Neural cell (in vitro differentiated cells): Measurements from ENCODE around the gene HS3ST2. TPM values are rescaled to one million over a fixed set of nuclear protein-coding genes. Genes with fewer than 3 reads are reported as not detected.

Experiments
- H2AFZ ChIP-seq: fragments of 200-600, 300-800 bp; sonication (generic), shearing (Covaris generic); 2 replicates; pipeline ENCODE4 v1.6.0; 2014; ENCODE audit warnings: low read depth, mild to moderate bottlenecking, antibody characterized with exemption, low read length, moderate library complexity
- H3F3A ChIP-seq: fragments of 200-600 bp; shearing (Covaris generic); 2 replicates; pipeline ENCODE4 v1.6.1; 2016; ENCODE audit warnings: mild to moderate bottlenecking, moderate library complexity, mixed read lengths, antibody characterized with exemption, low read length; ENCODE audit not compliant: insufficient read depth, poor library complexity, severe bottlenecking
- H3K27ac ChIP-seq: fragments of 200-600, 300-800 bp; sonication (generic), shearing (Covaris generic); 2 replicates; pipeline ENCODE4 v1.5.1; 2014; ENCODE audit warnings: mild to moderate bottlenecking, low read length, moderate library complexity
- H3K27me3 ChIP-seq: fragments of 300-800, 200-600 bp; sonication (generic), shearing (Covaris generic); 2 replicates; pipeline ENCODE4 v1.6.0; 2014; ENCODE audit warnings: mild to moderate bottlenecking, low read depth, low read length, moderate library complexity; ENCODE audit not compliant: insufficient read depth
- H3K36me3 ChIP-seq: fragments of 300-800, 200-600 bp; sonication (generic), shearing (Covaris generic); 2 replicates; pipeline ENCODE4 v1.5.1; 2014; ENCODE audit warnings: mild to moderate bottlenecking, antibody characterized with exemption, low read length, moderate library complexity; ENCODE audit not compliant: insufficient read depth
- H3K4me2 ChIP-seq: fragments of 300-800, 200-600 bp; sonication (generic), shearing (Covaris generic); 2 replicates; pipeline ENCODE4 v1.6.0; 2014; ENCODE audit warnings: mild to moderate bottlenecking, low read length
- H3K4me3 ChIP-seq: fragments of 300-800, 200-600 bp; sonication (generic), shearing (Covaris generic); 2 replicates; pipeline ENCODE4 v1.5.1; 2014; ENCODE audit warnings: mild to moderate bottlenecking, low read length, moderate library complexity
- H3K79me2 ChIP-seq: fragments of 200-600 bp; shearing (Covaris generic); replicated peaks from 2 replicates; pipeline ENCODE4 v1.6.0; 2014; ENCODE audit warnings: mild to moderate bottlenecking, low read length, moderate library complexity; ENCODE audit not compliant: insufficient read depth
- H3K9ac ChIP-seq: fragments of 300-800, 200-600 bp; sonication (generic), shearing (Covaris generic); 2 replicates; pipeline ENCODE4 v1.6.1; 2016; ENCODE audit warnings: mild to moderate bottlenecking, low read length, mixed read lengths
- H3K9me2 ChIP-seq: fragments of 200-600 bp; shearing (Covaris generic); 2 replicates; pipeline ENCODE4 v1.6.1; 2016; ENCODE audit warnings: mild to moderate bottlenecking, low read length, mixed read lengths; ENCODE audit not compliant: insufficient read depth
- H3K9me3 ChIP-seq: fragments of 200-600, 300-800 bp; sonication (generic), shearing (Covaris generic); 2 replicates; pipeline ENCODE4 v1.6.1; 2016; ENCODE audit warnings: mild to moderate bottlenecking, mixed run types, low read length, moderate library complexity, mixed read lengths
- H4K20me1 ChIP-seq: fragments of 200-600 bp; shearing (Covaris generic); 2 replicates; pipeline ENCODE4 v1.6.1; 2016; ENCODE audit warnings: mild to moderate bottlenecking, mixed run types; ENCODE audit not compliant: insufficient read depth
- CTCF ChIP-seq: fragments of 450-650 bp; IDR thresholded peaks from 2 replicates; pipeline ENCODE4 v1.5.1; 2014; ENCODE audit warnings: antibody characterized with exemption, mild to moderate bottlenecking, moderate library complexity; ENCODE audit not compliant: poor library complexity, severe bottlenecking
- EP300 ChIP-seq: fragments of 450-650 bp; conservative IDR thresholded peaks from 2 replicates; pipeline ENCODE4 v1.6.1; 2014; ENCODE audit warnings: antibody characterized with exemption, mild to moderate bottlenecking, moderate library complexity; ENCODE audit not compliant: poor library complexity, severe bottlenecking
- EZH2 ChIP-seq: fragments of 200-600, 300-800 bp; shearing (Covaris generic), sonication (generic); IDR thresholded peaks from 2 replicates; pipeline ENCODE4 v1.6.1; 2014; ENCODE audit warnings: antibody characterized with exemption, low read length, borderline replicate concordance, mild to moderate bottlenecking; ENCODE audit not compliant: insufficient read depth, poor library complexity, severe bottlenecking
- MXI1 ChIP-seq: fragments of 450-650 bp; conservative IDR thresholded peaks from 2 replicates; pipeline ENCODE4 v1.6.1; 2014; ENCODE audit warnings: antibody characterized with exemption, mild to moderate bottlenecking; ENCODE audit not compliant: poor library complexity, severe bottlenecking
- POLR2AphosphoS5 ChIP-seq: IDR thresholded peaks from 2 replicates; pipeline ENCODE4 v1.6.1; 2012
- RAD21 ChIP-seq: fragments of 450-650 bp; conservative IDR thresholded peaks from 2 replicates; pipeline ENCODE4 v1.6.1; 2014; ENCODE audit warnings: antibody characterized with exemption, mild to moderate bottlenecking, moderate library complexity
- REST ChIP-seq: IDR thresholded peaks from 2 replicates; pipeline ENCODE4 v1.6.1; 2012; ENCODE audit warnings: borderline replicate concordance
- SMC3 ChIP-seq: fragments of 450-650 bp; conservative IDR thresholded peaks from 2 replicates; pipeline ENCODE4 v1.6.1; 2014; ENCODE audit warnings: antibody characterized with exemption, mild to moderate bottlenecking, moderate library complexity; ENCODE audit not compliant: poor library complexity
- TAF1 ChIP-seq: IDR thresholded peaks from 2 replicates; pipeline ENCODE4 v1.6.1; 2012; ENCODE audit warnings: low read depth
- polyA plus RNA-seq: library from polyadenylated mRNA; depleted of rRNA; stranded (reverse); fragments of >200 nt; gene quantifications from 2 replicates; pipeline ENCODE4 v1.2.3, GENCODE V29; 2014

The HS3ST2 gene
- polyA plus RNA-seq, 1 donor from 2014 or later, result 3.0 TPM

GRCh38 chr16:22886927-22887326 is 73.0 kb downstream of the HS3ST2 start:
- Histone ChIP-seq H3K9me2 (no peaks in the 10 kb centered on the region), H3K4me2 (no peak overlapping the region), H3K4me3 (no peak overlapping the region), H2AFZ (no peak overlapping the region), H3K27ac (no peak overlapping the region), H3K27me3 (no peaks in the 10 kb centered on the region), H4K20me1 (no peaks in the 10 kb centered on the region), H3K79me2 (no peaks in the 10 kb centered on the region), H3K9me3 (no peaks in the 10 kb centered on the region), H3K9ac (no peak overlapping the region), H3F3A (no peaks in the 10 kb centered on the region), H3K36me3 (no peaks in the 10 kb centered on the region)
- TF ChIP-seq SMC3 (no peak), MXI1 (no peak), POLR2AphosphoS5 (no peak), CTCF (no peak), EZH2 (no peak), EP300 (no peak), TAF1 (no peak), RAD21 (no peak), REST (no peak)

DNA sequence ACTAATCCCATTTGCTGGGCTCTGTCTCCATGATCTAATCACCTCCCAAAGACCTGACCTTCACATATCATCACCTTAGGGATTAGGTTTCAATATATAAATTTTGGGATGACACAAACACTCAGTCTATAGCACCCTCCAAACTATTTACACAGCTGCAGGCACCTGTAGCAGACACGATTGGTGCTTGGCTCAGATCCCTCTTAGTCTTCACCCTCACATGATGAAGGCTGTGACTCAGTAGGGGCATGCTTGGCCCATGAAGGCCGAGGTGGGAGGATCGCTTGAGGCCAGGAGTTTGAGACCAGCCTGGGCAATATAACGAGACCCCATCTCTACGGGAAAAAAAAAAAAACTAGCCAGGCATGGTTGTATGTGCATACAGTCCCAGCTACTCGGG is 73.5 kb downstream of the HS3ST2 start:
- H3K9me3 ChIP-seq, result no peaks in the 10 kb centered on the region
- H3K9me2 ChIP-seq, result no peaks in the 10 kb centered on the region
- H2AFZ ChIP-seq, result no peak overlapping the region
- no peak overlapping the region for H3K4me3 ChIP-seq
- H3K79me2 ChIP-seq, result no peaks in the 10 kb centered on the region
- TF ChIP-seq POLR2AphosphoS5, result no peak
- TF ChIP-seq EZH2, result no peak
- no peak for TF ChIP-seq MXI1
- no peak for TF ChIP-seq REST
- TF ChIP-seq EP300, result no peak
- no peak for TF ChIP-seq RAD21
- no peak for TF ChIP-seq CTCF
- no peak for TF ChIP-seq SMC3
- no peak overlapping the region for H3K27ac ChIP-seq
- H4K20me1 ChIP-seq, result no peaks in the 10 kb centered on the region
- H3K36me3 ChIP-seq, result no peaks in the 10 kb centered on the region
- H3F3A ChIP-seq, result no peaks in the 10 kb centered on the region
- H3K27me3 ChIP-seq, result no peaks in the 10 kb centered on the region
- H3K9ac ChIP-seq, result no peak overlapping the region
- H3K4me2 ChIP-seq, result no peak overlapping the region
